Trophoblast cell (in vitro differentiated cells and primary cell): ENCODE data around the gene NEIL1.

Experiments used
- DNase-seq, 2 donors: peaks; one replicate each; pipeline ENCODE4 v3.0.0-alpha.2; 2016
- H2AFZ ChIP-seq: 2 replicates; pipeline ENCODE4 v1.6.1; 2013; ENCODE audit warnings: low read length, moderate library complexity, mild to moderate bottlenecking; ENCODE audit not compliant: insufficient read depth, poor library complexity
- H2AK5ac ChIP-seq: 2 replicates; pipeline ENCODE4 v1.6.1; 2013; ENCODE audit warnings: mild to moderate bottlenecking, low read length
- H2BK120ac ChIP-seq: 2 replicates; pipeline ENCODE4 v1.6.1; 2013; ENCODE audit warnings: low read length, mild to moderate bottlenecking, moderate library complexity; ENCODE audit not compliant: insufficient read depth, poor library complexity
- H2BK12ac ChIP-seq: 2 replicates; pipeline ENCODE4 v1.6.1; 2013; ENCODE audit warnings: mild to moderate bottlenecking, low read length, moderate library complexity
- H2BK5ac ChIP-seq: 2 replicates; pipeline ENCODE4 v1.6.1; 2013; ENCODE audit warnings: low read length, low read depth, moderate library complexity, mild to moderate bottlenecking; ENCODE audit not compliant: poor library complexity
- H3K14ac ChIP-seq: 2 replicates; pipeline ENCODE4 v1.6.1; 2013; ENCODE audit warnings: mild to moderate bottlenecking, low read length
- H3K18ac ChIP-seq: 2 replicates; pipeline ENCODE4 v1.6.1; 2013; ENCODE audit warnings: mild to moderate bottlenecking, low read length
- H3K23ac ChIP-seq: 2 replicates; pipeline ENCODE4 v1.6.1; 2013; ENCODE audit warnings: low read length
- H3K27ac ChIP-seq: 2 replicates; pipeline ENCODE4 v1.5.1; 2013; ENCODE audit warnings: low read depth, mild to moderate bottlenecking, inconsistent platforms, low read length, moderate library complexity
- H3K27me3 ChIP-seq: 2 replicates; pipeline ENCODE4 v1.6.1; 2013; ENCODE audit warnings: inconsistent platforms, mild to moderate bottlenecking, low read length, moderate library complexity; ENCODE audit not compliant: insufficient read depth
- H3K36me3 ChIP-seq, 2 experiments: 1 replicate in 1 of 2; 2 replicates in 1 of 2; pipeline ENCODE4 v1.6.1; 2013; ENCODE audit warnings: low read length in 2 of 2, mild to moderate bottlenecking in 2 of 2, moderate library complexity in 1 of 2; ENCODE audit not compliant: insufficient read depth in 2 of 2, control insufficient read depth in 1 of 2
- H3K4ac ChIP-seq: 2 replicates; pipeline ENCODE4 v1.6.1; 2013; ENCODE audit warnings: low read depth, mild to moderate bottlenecking, low read length, moderate library complexity
- H3K4me1 ChIP-seq, 2 experiments: 1 replicate in 1 of 2; 2 replicates in 1 of 2; pipeline ENCODE4 v1.6.1; 2013; ENCODE audit warnings: low read length in 2 of 2, mild to moderate bottlenecking in 2 of 2, moderate library complexity in 1 of 2; ENCODE audit not compliant: insufficient read depth in 2 of 2, control insufficient read depth in 1 of 2
- H3K4me2 ChIP-seq: 2 replicates; pipeline ENCODE4 v1.6.1; 2013; ENCODE audit warnings: inconsistent platforms, mild to moderate bottlenecking, low read length, moderate library complexity
- H3K4me3 ChIP-seq: 2 replicates; pipeline ENCODE4 v1.5.1; 2013; ENCODE audit warnings: mild to moderate bottlenecking, low read depth, low read length, inconsistent platforms
- H3K79me1 ChIP-seq: one replicate; pipeline ENCODE4 v1.6.1; 2013; ENCODE audit warnings: low read length
- H3K79me2 ChIP-seq: 2 replicates; pipeline ENCODE4 v1.6.1; 2013; ENCODE audit warnings: low read length, mild to moderate bottlenecking; ENCODE audit not compliant: control insufficient read depth, insufficient read depth, poor library complexity
- H3K9ac ChIP-seq: 2 replicates; pipeline ENCODE4 v1.6.1; 2013; ENCODE audit warnings: mild to moderate bottlenecking, low read length
- H3K9me3 ChIP-seq: 2 replicates; pipeline ENCODE4 v1.6.1; 2013; ENCODE audit warnings: low read depth, mild to moderate bottlenecking, control low read depth, inconsistent platforms, low read length; ENCODE audit not compliant: insufficient read depth
- H4K12ac ChIP-seq: 2 replicates; pipeline ENCODE4 v1.6.1; 2013; ENCODE audit warnings: low read depth, mild to moderate bottlenecking, low read length, moderate library complexity
- H4K8ac ChIP-seq: 2 replicates; pipeline ENCODE4 v1.6.1; 2013; ENCODE audit warnings: low read depth, mild to moderate bottlenecking, low read length, moderate library complexity
- H4K91ac ChIP-seq: one replicate; pipeline ENCODE4 v1.6.1; 2013; ENCODE audit warnings: low read depth, mild to moderate bottlenecking, low read length, moderate library complexity
- WGBS: extraction: QIAGEN DNeasy Blood & Tissue Kit; methylation state at CpG from one replicate; pipeline ENCODE4 v1.1.7; 2013; ENCODE audit warnings: missing lambda C conversion rate; ENCODE audit not compliant: insufficient read length, insufficient coverage; ENCODE audit errors: extremely low coverage; 5-methylcytosine and 5-hydroxymethylcytosine counted together

The NEIL1 gene

GRCh38 chr15:75361361-75361988 is 14.6 kb downstream of the NEIL1 start:
- H3K9me3 ChIP-seq = peaks cover 2% of the 10 kb centered on the region
- no peaks in the 10 kb centered on the region for H3K4me1 ChIP-seq
- H3K9ac ChIP-seq = no peak overlapping the region
- no peak overlapping the region for H3K23ac ChIP-seq
- H3K14ac ChIP-seq = no peak overlapping the region
- H2AK5ac ChIP-seq = no peak overlapping the region
- no peak overlapping the region for H3K4me2 ChIP-seq
- no peak overlapping the region for H4K12ac ChIP-seq
- H2BK12ac ChIP-seq = no peak overlapping the region
- no peaks in the 10 kb centered on the region for H3K27me3 ChIP-seq
- no peak overlapping the region for H4K91ac ChIP-seq
- H2BK5ac ChIP-seq = no peak overlapping the region
- no peak overlapping the region for H2BK120ac ChIP-seq
- no CpG with 5 or more reads among the region's 10 CpGs for WGBS
- no peak for DNase-seq
- H3K4ac ChIP-seq = no peak overlapping the region
- H3K79me2 ChIP-seq = no peaks in the 10 kb centered on the region
- no peak overlapping the region for H3K18ac ChIP-seq
- H2AFZ ChIP-seq = no peak overlapping the region
- H3K36me3 ChIP-seq = peaks cover 64 to 66% of the 10 kb centered on the region in 2 experiments
- H3K4me3 ChIP-seq = no peak overlapping the region
- no peak overlapping the region for H4K8ac ChIP-seq
- H3K27ac ChIP-seq = no peak overlapping the region
- no peaks in the 10 kb centered on the region for H3K79me1 ChIP-seq

GRCh38 chr15:75361989-75362641 is 15.3 kb downstream of the NEIL1 start:
- Histone ChIP-seq H3K4me2 (no peak overlapping the region), H3K27me3 (no peaks in the 10 kb centered on the region), H3K79me2 (no peaks in the 10 kb centered on the region), H3K4ac (no peak overlapping the region), H3K14ac (no peak overlapping the region), H2AFZ (no peak overlapping the region), H4K91ac (no peak overlapping the region), H3K9me3 (peaks cover 2% of the 10 kb centered on the region), H3K79me1 (no peaks in the 10 kb centered on the region), H3K9ac (no peak overlapping the region), H2AK5ac (no peak overlapping the region), H3K4me1 (no peaks in the 10 kb centered on the region), H3K23ac (no peak overlapping the region), H3K18ac (no peak overlapping the region), H4K12ac (no peak overlapping the region), H3K36me3 (peaks cover 63 to 66% of the 10 kb centered on the region in 2 experiments), H2BK5ac (no peak overlapping the region), H4K8ac (no peak overlapping the region), H3K4me3 (no peak overlapping the region), H2BK12ac (no peak overlapping the region), H3K27ac (no peak overlapping the region), H2BK120ac (no peak overlapping the region)
- DNase-seq = no peak
- no CpG with 5 or more reads among the region's 13 CpGs for WGBS

GRCh38 chr15:75362642-75363249 is 15.9 kb downstream of the NEIL1 start:
- peaks cover 65 to 69% of the 10 kb centered on the region in 2 experiments for H3K36me3 ChIP-seq
- no CpG with 5 or more reads among the region's 7 CpGs for WGBS
- no peak overlapping the region for H3K14ac ChIP-seq
- H2BK5ac ChIP-seq = no peak overlapping the region
- no peak overlapping the region for H3K4me3 ChIP-seq
- no peaks in the 10 kb centered on the region for H3K27me3 ChIP-seq
- no peak overlapping the region for H4K8ac ChIP-seq
- H3K79me2 ChIP-seq = no peaks in the 10 kb centered on the region
- H3K4me1 ChIP-seq = peaks cover 0 to 4% of the 10 kb centered on the region in 2 experiments
- no peak overlapping the region for H2BK12ac ChIP-seq
- no peak overlapping the region for H2BK120ac ChIP-seq
- H3K79me1 ChIP-seq = no peaks in the 10 kb centered on the region
- H2AK5ac ChIP-seq = no peak overlapping the region
- H4K12ac ChIP-seq = no peak overlapping the region
- H3K27ac ChIP-seq = no peak overlapping the region
- H3K4ac ChIP-seq = no peak overlapping the region
- no peak overlapping the region for H3K23ac ChIP-seq
- H4K91ac ChIP-seq = no peak overlapping the region
- H2AFZ ChIP-seq = no peak overlapping the region
- no peak for DNase-seq
- no peak overlapping the region for H3K4me2 ChIP-seq
- H3K9me3 ChIP-seq = peaks cover 2% of the 10 kb centered on the region
- H3K18ac ChIP-seq = no peak overlapping the region
- no peak overlapping the region for H3K9ac ChIP-seq

- Histone ChIP-seq H3K36me3 (peaks cover 56 to 60% of the 10 kb centered on the region in 2 experiments), H3K4me1 (peaks cover 0 to 4% of the 10 kb centered on the region in 2 experiments), H3K4ac (no peak overlapping the region), H2BK5ac (no peak overlapping the region), H3K9me3 (no peaks in the 10 kb centered on the region), H3K4me2 (no peak overlapping the region), H2AFZ (no peak overlapping the region), H3K18ac (no peak overlapping the region), H2BK12ac (no peak overlapping the region), H2BK120ac (no peak overlapping the region), H3K23ac (no peak overlapping the region), H3K14ac (no peak overlapping the region), H3K79me2 (peaks cover 4% of the 10 kb centered on the region), H4K12ac (no peak overlapping the region), H2AK5ac (no peak overlapping the region), H4K91ac (no peak overlapping the region), H4K8ac (no peak overlapping the region), H3K27me3 (no peaks in the 10 kb centered on the region), H3K9ac (no peak overlapping the region), H3K27ac (no peak overlapping the region), H3K79me1 (peaks cover 7% of the 10 kb centered on the region), H3K4me3 (no peak overlapping the region)
- no peak for DNase-seq
- WGBS = no CpG with 5 or more reads among the region's 9 CpGs
These were observed 16.9 kb downstream of the NEIL1 start for GRCh38 chr15:75363786-75364185.
